ENCODE results near the gene KIF1A.

Gene KIF1A

GRCh38 chr2:240760576-240761246, 59.3 kb downstream of the KIF1A start:
- DNase-seq: no peak

- no peak for DNase-seq
Observed at GRCh38 chr2:240760121-240760520, 59.9 kb downstream of the KIF1A start.

GRCh38 chr2:240759459-240759858, 60.6 kb downstream of the KIF1A start:
- no peak for DNase-seq

GRCh38 chr2:240757086-240757614, 62.9 kb downstream of the KIF1A start:
- no peak for DNase-seq

- no peak for DNase-seq
Observed at GRCh38 chr2:240752209-240752608, 67.8 kb downstream of the KIF1A start.

- DNase-seq: no peak
Observed at GRCh38 chr2:240750409-240750808, 69.6 kb downstream of the KIF1A start.

- no peak for DNase-seq
Observed at GRCh38 chr2:240749516-240749915, 70.5 kb downstream of the KIF1A start.

GRCh38 chr2:240747256-240747655, 72.8 kb downstream of the KIF1A start:
- DNase-seq: no peak

- no peak for DNase-seq
Observed at GRCh38 chr2:240746671-240747070, 73.3 kb downstream of the KIF1A start.

- no peak for DNase-seq
Observed at GRCh38 chr2:240745962-240746361, 74.1 kb downstream of the KIF1A start.

GRCh38 chr2:240745456-240745855, 74.6 kb downstream of the KIF1A start:
- no peak for DNase-seq

GRCh38 chr2:240742602-240743095, 77.4 kb downstream of the KIF1A start:
- DNase-seq: no peak

- DNase-seq: no peak
Observed at GRCh38 chr2:240741091-240741490, 78.9 kb downstream of the KIF1A start.

GRCh38 chr2:240739797-240740196, 80.2 kb downstream of the KIF1A start:
- DNase-seq: no peak

- DNase-seq: no peak
Observed at GRCh38 chr2:240737958-240738357, 82.1 kb downstream of the KIF1A start.

- DNase-seq: no peak
Observed at GRCh38 chr2:240737512-240737911, 82.5 kb downstream of the KIF1A start.

- DNase-seq: no peak
Observed at GRCh38 chr2:240736281-240737250, 83.5 kb downstream of the KIF1A start.

- no peak for DNase-seq
Observed at GRCh38 chr2:240735476-240735875, 84.5 kb downstream of the KIF1A start.

GRCh38 chr2:240734756-240735155, 85.3 kb downstream of the KIF1A start:
- no peak for DNase-seq

GRCh38 chr2:240733803-240734495, 86.1 kb downstream of the KIF1A start:
- DNase-seq: no peak

GRCh38 chr2:240732911-240733622, 87.0 kb downstream of the KIF1A start:
- DNase-seq: no peak

- no peak for DNase-seq
Observed at GRCh38 chr2:240732184-240732583, 87.8 kb downstream of the KIF1A start.
